LHCN-M2 (cell line): Measurements from ENCODE around the gene AOPEP. TPM values are rescaled to one million over a fixed set of nuclear protein-coding genes. Genes with fewer than 3 reads are reported as not detected.
"Not testable (repeated sequence)": the region's sequence is repeated elsewhere in the genome, so short reads cannot be mapped to it uniquely, and the experiment has no call there.

ENCODE experiments used
- DNase-seq: peaks from one replicate; pipeline ENCODE4 v3.0.0-alpha.2; 2012; ENCODE audit warnings: low read depth
- total RNA-seq: library from RNA; depleted of rRNA; stranded (reverse); fragments of >200 nt; gene quantifications from 2 replicates; pipeline ENCODE4 v1.2.3, GENCODE V29; 2014

Gene AOPEP
- total RNA-seq, 1 experiment from 2014 or later: 114 TPM

GRCh38 chr9:94812343-94812742 is 85.8 kb downstream of the AOPEP start:
- no peak for DNase-seq

- peak; percentile 31 for DNase-seq
Measured at GRCh38 chr9:94813379-94813778, 86.9 kb downstream of the AOPEP start.

- DNase-seq: no peak
Measured at GRCh38 chr9:94817291-94818177, 91.0 kb downstream of the AOPEP start.

GRCh38 chr9:94818178-94818541 is 91.7 kb downstream of the AOPEP start:
- DNase-seq: no peak

GRCh38 chr9:94819161-94819687 is 92.7 kb downstream of the AOPEP start:
- DNase-seq: no peak

GRCh38 chr9:94821098-94821887 is 94.8 kb downstream of the AOPEP start:
- no peak for DNase-seq

GRCh38 chr9:94822273-94822672 is 95.8 kb downstream of the AOPEP start:
- DNase-seq: peak; percentile 69

- DNase-seq: no peak
Measured at GRCh38 chr9:94823710-94824109, 97.2 kb downstream of the AOPEP start.

- no peak for DNase-seq
Measured at GRCh38 chr9:94824411-94824810, 97.9 kb downstream of the AOPEP start.

GRCh38 chr9:94824913-94825610 is 98.6 kb downstream of the AOPEP start:
- no peak for DNase-seq

- no peak for DNase-seq
Measured at GRCh38 chr9:94825611-94825958, 99.1 kb downstream of the AOPEP start.

- no peak for DNase-seq
Measured at GRCh38 chr9:94826044-94826443, 99.5 kb downstream of the AOPEP start.

- no peak for DNase-seq
Measured at GRCh38 chr9:94826644-94827410, 100.3 kb downstream of the AOPEP start.

GRCh38 chr9:94827584-94828304 is 101.2 kb downstream of the AOPEP start:
- peak; percentile 58 for DNase-seq

- peak; percentile 83 for DNase-seq
Measured at GRCh38 chr9:94829380-94830070, 103.0 kb downstream of the AOPEP start.

GRCh38 chr9:94830071-94830604 is 103.6 kb downstream of the AOPEP start:
- DNase-seq: not testable (repeated sequence)

- no peak for DNase-seq
Measured at GRCh38 chr9:94833802-94834201, 107.3 kb downstream of the AOPEP start.

- DNase-seq: no peak
Measured at GRCh38 chr9:94837404-94837803, 110.9 kb downstream of the AOPEP start.

GRCh38 chr9:94839398-94839797 is 112.9 kb downstream of the AOPEP start:
- no peak for DNase-seq

GRCh38 chr9:94840738-94841137 is 114.2 kb downstream of the AOPEP start:
- no peak for DNase-seq
